ENCODE results near the gene FYB2. TPM values are rescaled to one million over a fixed set of nuclear protein-coding genes. Genes with fewer than 3 reads are reported as not detected.

The FYB2 gene
- total and polyA plus RNA-seq, 7 donors = 1.4 to 2.3 (median 1.8) TPM; not detected in 4

DNA sequence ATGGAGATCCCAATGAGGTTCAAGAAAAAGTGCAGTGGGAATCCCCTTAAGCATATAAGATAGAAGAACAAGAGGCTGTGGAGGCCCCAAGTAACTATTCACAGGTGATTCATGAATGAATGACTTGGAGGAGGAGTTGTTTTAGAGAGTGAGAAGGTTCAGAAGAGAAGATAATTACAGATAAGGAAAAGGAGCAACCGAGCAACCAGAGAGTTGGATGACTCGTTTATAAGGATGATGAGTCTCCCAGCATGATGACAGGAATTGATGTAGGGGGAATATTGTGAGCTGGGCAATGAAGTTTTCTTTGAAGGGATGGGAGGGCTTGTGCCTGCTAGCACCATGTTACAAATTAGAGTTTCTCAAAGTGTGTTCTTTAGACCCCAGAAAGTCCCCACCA is 45.2 kb upstream of the FYB2 start:
- TF ChIP-seq POLR2A (IDR thresholded peaks at IDR 0.05) (no peak), EP300 (IDR thresholded peaks at IDR 0.05) (no peak), POLR2AphosphoS5 (IDR thresholded peaks at IDR 0.05) (no peak)
- TF ChIP-seq, protein P1, sequence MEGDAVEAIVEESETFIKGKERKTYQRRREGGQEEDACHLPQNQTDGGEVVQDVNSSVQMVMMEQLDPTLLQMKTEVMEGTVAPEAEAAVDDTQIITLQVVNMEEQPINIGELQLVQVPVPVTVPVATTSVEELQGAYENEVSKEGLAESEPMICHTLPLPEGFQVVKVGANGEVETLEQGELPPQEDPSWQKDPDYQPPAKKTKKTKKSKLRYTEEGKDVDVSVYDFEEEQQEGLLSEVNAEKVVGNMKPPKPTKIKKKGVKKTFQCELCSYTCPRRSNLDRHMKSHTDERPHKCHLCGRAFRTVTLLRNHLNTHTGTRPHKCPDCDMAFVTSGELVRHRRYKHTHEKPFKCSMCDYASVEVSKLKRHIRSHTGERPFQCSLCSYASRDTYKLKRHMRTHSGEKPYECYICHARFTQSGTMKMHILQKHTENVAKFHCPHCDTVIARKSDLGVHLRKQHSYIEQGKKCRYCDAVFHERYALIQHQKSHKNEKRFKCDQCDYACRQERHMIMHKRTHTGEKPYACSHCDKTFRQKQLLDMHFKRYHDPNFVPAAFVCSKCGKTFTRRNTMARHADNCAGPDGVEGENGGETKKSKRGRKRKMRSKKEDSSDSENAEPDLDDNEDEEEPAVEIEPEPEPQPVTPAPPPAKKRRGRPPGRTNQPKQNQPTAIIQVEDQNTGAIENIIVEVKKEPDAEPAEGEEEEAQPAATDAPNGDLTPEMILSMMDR (IDR thresholded peaks at IDR 0.05) = no peak
- 50 to 65% methylated on average over 2 of the region's 2 CpGs for WGBS, 2 donors
- H3K4me1 ChIP-seq = no peaks in the 10 kb centered on the region
- DNase-seq = no peak
- no peak overlapping the region for H3K4me3 ChIP-seq
- H3K36me3 ChIP-seq = no peaks in the 10 kb centered on the region
- no peaks in the 10 kb centered on the region for H3K9me3 ChIP-seq
- H3K27ac ChIP-seq = no peak overlapping the region
- H3K27me3 ChIP-seq = no peaks in the 10 kb centered on the region
- intact Hi-C loops (cut with DNase I) = no loop called here

DNA sequence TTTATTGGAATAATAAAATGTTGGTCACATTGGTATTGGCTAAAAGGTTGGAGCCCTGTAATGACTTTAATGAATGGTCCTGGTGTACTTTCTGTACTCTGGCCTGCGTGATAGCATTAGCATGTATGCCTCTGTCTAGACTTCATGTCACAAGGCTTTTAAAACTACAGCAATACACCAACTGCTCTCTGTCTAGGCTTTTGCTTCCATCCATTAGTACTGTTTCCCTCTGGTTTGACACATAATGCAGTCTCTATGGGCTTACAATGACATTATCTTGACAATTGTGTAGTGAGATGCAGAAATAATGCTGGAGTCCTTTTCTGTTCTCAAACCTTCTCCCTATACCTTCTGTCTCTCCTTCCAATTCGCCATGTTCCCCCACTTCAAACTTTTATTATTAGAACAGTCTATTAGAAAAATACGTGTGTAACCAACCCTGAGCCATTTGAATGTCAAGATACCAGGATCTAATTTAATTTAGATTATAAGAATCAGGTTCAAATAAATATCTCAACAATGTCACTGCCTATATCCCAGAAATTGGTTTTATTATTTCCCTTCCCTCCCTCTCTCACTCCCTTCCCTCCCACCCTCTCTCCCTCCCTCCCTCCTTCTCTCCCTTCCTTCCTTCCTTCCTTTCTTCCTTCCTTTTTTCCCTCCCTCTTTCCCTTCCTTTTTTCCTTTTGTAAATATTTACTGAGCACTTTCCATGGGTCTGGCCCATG is 44.2 kb upstream of the FYB2 start:
- 66 to 83% methylated on average over 3 of the region's 3 CpGs for WGBS, 2 donors
- H3K36me3 ChIP-seq = no peaks in the 10 kb centered on the region
- H3K9me3 ChIP-seq = no peaks in the 10 kb centered on the region
- H3K27ac ChIP-seq = no peak overlapping the region
- no peak overlapping the region for H3K4me3 ChIP-seq
- TF ChIP-seq EP300 (IDR thresholded peaks at IDR 0.05) (no peak), POLR2AphosphoS5 (IDR thresholded peaks at IDR 0.05) (no peak), POLR2A (IDR thresholded peaks at IDR 0.05) (no peak)
- TF ChIP-seq, protein P1 (IDR thresholded peaks at IDR 0.05) = no peak
- intact Hi-C loops (cut with DNase I) = no loop called here
- no peak for DNase-seq
- no peaks in the 10 kb centered on the region for H3K4me1 ChIP-seq
- H3K27me3 ChIP-seq = no peaks in the 10 kb centered on the region

DNA sequence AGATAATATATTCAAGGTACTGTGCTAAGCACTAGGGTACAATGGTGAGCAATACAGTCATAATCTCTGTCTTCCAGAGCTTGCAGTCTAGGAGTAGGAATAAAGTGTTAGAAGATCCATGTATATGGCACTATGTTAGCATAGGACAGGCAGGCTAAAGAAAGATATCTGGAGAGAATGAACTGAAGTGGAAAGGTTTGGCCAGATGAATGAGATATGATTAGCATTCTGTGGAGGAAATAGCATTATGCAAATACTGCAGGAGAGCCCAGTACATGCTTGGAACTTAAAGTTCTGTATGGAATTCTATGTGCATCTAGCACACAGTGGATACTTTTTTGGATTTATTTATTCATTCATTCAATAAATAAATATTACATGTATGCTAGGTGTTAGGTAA is 40.1 kb upstream of the FYB2 start:
- intact Hi-C loops (cut with DNase I) = no loop called here
- Histone ChIP-seq H3K27me3 (no peaks in the 10 kb centered on the region), H3K27ac (no peak overlapping the region), H3K4me3 (no peak overlapping the region), H3K36me3 (no peaks in the 10 kb centered on the region), H3K9me3 (no peaks in the 10 kb centered on the region), H3K4me1 (no peaks in the 10 kb centered on the region)
- DNase-seq = no peak
- TF ChIP-seq POLR2AphosphoS5 (IDR thresholded peaks at IDR 0.05) (no peak), EP300 (IDR thresholded peaks at IDR 0.05) (no peak), POLR2A (IDR thresholded peaks at IDR 0.05) (no peak)
- TF ChIP-seq, protein P1 (IDR thresholded peaks at IDR 0.05) = no peak

DNA sequence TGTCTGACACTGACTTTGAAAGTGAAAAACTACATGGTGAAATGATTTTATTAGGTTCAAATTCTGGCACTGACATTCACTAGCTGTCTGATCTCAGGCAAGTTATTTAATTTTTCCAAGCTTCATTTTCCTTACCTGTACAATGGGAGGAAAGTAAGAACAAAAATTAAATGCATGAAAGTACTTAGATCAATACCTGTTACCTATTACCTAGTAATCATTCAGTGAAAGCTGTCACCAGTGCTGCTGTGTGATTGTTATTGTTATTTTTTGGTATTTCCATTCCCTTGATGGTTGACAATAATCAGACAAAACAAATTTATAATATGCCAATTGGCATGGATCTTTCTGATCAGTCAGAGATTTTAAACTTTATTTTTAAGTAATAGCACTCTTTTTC is 37.0 kb upstream of the FYB2 start:
- Histone ChIP-seq H3K36me3 (no peaks in the 10 kb centered on the region), H3K9me3 (no peaks in the 10 kb centered on the region), H3K27ac (no peak overlapping the region), H3K27me3 (no peaks in the 10 kb centered on the region), H3K4me3 (no peak overlapping the region), H3K4me1 (no peaks in the 10 kb centered on the region)
- intact Hi-C loops (cut with DNase I) = no loop called here
- DNase-seq = no peak
- TF ChIP-seq, protein P1 (IDR thresholded peaks at IDR 0.05) = no peak
- TF ChIP-seq POLR2AphosphoS5 (IDR thresholded peaks at IDR 0.05) (no peak), POLR2A (IDR thresholded peaks at IDR 0.05) (no peak), EP300 (IDR thresholded peaks at IDR 0.05) (no peak)

DNA sequence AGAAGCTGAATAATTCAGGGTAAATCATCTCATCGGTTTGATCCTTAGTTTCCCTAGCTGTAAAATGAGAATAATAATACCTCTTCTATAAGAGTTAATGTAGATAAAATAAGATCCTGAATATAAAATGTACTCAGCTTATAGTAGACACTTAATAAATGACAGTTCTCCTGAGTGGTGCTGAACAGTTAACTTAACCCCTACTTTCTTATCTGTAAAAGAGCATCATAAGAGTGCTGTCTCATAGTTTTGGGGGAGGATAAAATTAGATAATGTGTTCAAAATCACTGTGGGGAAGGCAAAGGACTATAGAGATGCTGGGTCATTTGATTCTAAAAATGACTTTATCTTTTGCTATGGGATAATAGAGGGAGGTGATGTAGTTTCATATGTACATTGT is 36.0 kb upstream of the FYB2 start:
- intact Hi-C loops (cut with DNase I) = no loop called here
- H3K27ac ChIP-seq = no peak overlapping the region
- TF ChIP-seq POLR2A (IDR thresholded peaks at IDR 0.05) (no peak), EP300 (IDR thresholded peaks at IDR 0.05) (no peak), POLR2AphosphoS5 (IDR thresholded peaks at IDR 0.05) (no peak)
- TF ChIP-seq, protein P1 (IDR thresholded peaks at IDR 0.05) = no peak
- H3K36me3 ChIP-seq = no peaks in the 10 kb centered on the region
- H3K4me3 ChIP-seq = no peak overlapping the region
- no peaks in the 10 kb centered on the region for H3K4me1 ChIP-seq
- no peaks in the 10 kb centered on the region for H3K9me3 ChIP-seq
- no peak for DNase-seq
- WGBS, 2 donors = 72 to 81% methylated on average over 1 of the region's 1 CpG
- no peaks in the 10 kb centered on the region for H3K27me3 ChIP-seq

Measured in sigmoid colon (tissue), 7 donors.